GM18909 (cell line): Measurements from ENCODE around the gene COX17.
A peak's percentile ranks its signal among the peaks of the same experiment; 100 is the strongest.

ENCODE experiments used
- ATAC-seq: cut with Tn5 transposase; IDR thresholded peaks from one replicate; pipeline ENCODE4 v1.9.1; 2021; ENCODE audit warnings: mild to moderate bottlenecking; ENCODE audit not compliant: unreplicated experiment, poor library complexity

Gene COX17

GRCh38 chr3:119675188-119675874, 1.9 kb downstream of the COX17 start:
- no peak for ATAC-seq

GRCh38 chr3:119673875-119674274, 3.3 kb downstream of the COX17 start:
- no peak for ATAC-seq

GRCh38 chr3:119672776-119673175, 4.4 kb downstream of the COX17 start:
- ATAC-seq, result no peak

GRCh38 chr3:119669906-119670570, 7.2 kb downstream of the COX17 start:
- no peak for ATAC-seq

DNA sequence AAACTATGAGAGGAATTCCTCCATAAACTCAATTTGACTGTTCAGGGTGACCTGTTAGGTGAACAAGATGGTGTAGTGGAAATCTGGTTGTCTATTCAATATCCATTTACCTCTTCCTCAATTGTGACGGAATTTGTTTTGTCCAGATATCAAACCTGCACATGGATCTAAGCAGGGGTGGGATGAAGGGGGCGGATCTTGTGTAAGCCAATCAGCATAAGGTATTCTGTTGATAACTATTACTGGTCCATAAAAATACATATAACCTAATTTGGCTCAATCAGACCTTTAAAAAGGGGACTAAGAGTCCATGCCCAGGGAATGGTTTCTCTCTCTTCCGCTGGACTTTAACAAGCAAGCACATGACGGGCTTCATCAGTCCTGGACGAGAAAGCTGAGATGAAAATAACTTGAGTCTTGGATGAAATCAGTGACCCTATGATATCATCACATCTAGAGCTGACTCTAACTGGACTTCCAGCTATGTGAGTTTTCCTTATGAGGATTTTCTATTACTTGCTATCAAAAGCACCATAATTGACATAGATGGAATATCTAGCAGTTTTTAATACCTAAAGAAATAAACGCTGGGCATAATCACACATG, 11.1 kb downstream of the COX17 start:
- ATAC-seq, result no peak

DNA sequence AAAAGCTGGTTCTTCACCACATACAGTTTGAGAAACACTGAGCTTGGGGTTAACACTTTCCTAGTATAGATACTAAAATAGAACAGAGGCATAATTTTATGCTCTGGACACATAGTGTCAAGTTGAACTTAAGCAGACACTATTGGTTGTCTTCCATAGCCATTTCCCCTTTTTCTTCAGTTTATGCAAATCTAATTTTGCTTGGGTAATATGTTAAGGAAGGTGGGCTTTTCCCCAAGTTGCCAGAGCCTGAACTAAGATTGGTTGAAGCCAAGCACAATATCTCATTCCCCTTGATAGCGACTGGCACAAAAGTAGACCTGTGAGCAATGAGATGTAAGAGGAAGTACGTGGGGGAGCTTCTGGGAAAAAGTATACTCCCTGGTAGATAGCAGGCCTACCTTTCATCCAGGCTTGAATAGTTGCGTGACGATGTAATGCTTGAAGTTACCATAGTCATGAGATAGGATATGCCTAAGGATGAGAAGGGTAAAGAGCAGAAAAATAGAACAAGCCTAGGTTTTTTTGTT, 12.3 kb downstream of the COX17 start:
- peak; percentile 39 for ATAC-seq

DNA sequence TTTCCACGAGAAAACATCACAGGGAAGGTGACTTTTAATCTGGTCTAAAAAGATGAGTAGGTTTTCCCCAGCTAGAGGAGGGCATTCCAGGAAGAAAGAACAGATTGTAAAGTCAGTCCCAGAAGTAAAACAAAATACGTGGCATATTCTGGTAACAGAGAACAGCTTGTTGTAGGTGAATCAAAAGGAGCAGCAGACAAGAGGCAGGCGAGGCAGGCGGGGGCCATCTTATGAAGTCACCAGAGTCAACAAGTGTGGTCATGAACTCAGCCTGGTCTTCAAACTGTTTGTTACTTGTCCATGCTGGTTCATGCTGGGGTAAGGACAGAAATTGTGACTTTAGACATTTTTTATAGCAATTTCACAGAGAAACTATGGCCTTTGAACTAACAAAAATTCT, 12.8 kb downstream of the COX17 start:
- ATAC-seq, result no peak

DNA sequence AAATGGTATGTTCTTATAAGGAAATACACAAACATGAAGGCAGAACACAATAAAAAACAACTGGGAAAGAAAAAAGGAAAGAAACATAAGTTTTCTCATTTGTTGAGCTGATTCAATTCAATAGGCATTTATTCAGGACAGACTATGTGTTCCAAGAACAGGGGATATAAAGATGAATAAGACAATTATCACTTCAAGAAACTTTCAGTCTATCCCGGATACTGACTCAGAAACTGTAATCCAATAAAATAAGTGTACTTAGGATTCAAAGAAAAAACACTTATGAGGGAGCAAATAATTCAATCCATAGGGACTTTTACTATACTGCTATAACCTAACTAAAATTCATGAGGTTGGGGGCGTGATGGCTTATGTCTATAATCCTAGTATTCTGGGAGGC, 13.3 kb downstream of the COX17 start:
- ATAC-seq, result no peak

DNA sequence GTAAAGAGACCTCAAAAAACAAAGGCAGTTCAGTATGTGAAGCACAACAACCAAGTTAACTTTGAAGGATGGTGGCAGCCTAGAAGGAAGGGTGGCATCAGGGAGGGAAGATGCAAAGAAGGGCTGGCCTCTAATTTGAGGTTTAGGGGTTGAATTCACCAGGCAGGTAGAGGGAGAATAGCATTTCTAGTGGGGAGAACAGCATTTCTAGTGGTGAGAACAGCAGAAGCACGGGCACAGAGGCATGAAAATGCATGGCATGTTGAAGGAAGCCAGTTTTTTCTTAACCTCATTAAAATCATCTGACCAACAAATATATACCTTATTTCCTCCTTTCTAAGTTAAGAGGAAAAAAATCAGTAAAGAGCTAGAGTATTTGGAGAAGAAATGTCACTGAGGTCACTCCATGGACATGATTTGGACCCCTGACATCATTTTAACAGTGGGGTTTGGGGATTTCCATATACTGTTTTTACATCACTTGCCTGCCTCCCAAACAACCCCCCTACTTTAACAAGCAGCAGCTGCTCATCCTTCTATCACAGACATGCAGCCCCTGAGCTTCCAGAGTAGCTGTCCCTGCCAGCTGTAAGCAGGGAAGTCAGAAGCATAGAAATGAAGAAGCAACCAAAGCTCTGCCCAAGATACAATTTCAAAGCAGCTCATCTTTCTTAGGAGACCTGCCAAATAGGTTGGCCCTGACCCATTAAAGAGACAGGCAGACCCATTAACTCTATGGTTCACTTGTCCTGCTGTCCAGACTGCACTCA, 14.4 kb downstream of the COX17 start:
- no peak for ATAC-seq

- ATAC-seq, result no peak
These were observed 16.4 kb downstream of the COX17 start, which contains the start of gene POPDC2 for GRCh38 chr3:119660474-119661440. Gene POPDC2 (minus strand): TSS chr3:119660589. CDS start chr3:119660423, 166 bp downstream.

DNA sequence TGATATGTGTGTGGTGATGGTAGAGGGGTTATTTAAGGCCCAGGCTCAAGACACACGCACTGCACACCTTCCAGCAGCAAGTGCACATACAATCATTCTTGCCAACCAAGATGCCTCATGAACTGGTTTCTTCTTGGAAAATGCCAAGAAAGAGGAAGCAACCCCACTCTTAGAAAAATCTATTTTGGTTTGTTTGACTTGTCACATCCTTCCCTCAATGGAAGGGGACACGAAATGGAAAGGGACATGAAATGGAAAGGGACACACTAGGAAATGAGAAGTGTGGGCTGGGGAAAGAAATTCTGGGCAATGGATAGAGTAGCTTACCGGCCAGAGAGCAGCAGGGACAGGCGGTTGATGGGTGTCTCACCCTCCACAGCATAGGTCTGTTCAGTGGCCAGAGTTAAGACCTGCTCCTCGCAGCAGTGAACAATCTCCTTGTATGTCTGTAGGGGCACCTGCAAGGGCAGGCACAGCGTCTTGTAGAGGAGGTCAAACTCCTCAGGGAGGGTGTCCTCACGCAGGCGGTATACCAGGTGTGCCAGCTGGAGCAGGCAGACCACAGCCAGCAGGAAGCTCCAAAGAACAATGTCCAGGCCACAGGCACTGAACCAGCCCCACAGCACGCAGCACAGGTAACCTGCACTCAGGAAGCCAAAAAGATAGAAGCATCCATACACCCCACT, 17.5 kb downstream of the COX17 start:
- no peak for ATAC-seq

GRCh38 chr3:119658994-119659393, 18.2 kb downstream of the COX17 start:
- ATAC-seq, result no peak

GRCh38 chr3:119657887-119658702, 19.1 kb downstream of the COX17 start:
- no peak for ATAC-seq

GRCh38 chr3:119653876-119654275, 23.3 kb downstream of the COX17 start:
- ATAC-seq, result no peak

DNA sequence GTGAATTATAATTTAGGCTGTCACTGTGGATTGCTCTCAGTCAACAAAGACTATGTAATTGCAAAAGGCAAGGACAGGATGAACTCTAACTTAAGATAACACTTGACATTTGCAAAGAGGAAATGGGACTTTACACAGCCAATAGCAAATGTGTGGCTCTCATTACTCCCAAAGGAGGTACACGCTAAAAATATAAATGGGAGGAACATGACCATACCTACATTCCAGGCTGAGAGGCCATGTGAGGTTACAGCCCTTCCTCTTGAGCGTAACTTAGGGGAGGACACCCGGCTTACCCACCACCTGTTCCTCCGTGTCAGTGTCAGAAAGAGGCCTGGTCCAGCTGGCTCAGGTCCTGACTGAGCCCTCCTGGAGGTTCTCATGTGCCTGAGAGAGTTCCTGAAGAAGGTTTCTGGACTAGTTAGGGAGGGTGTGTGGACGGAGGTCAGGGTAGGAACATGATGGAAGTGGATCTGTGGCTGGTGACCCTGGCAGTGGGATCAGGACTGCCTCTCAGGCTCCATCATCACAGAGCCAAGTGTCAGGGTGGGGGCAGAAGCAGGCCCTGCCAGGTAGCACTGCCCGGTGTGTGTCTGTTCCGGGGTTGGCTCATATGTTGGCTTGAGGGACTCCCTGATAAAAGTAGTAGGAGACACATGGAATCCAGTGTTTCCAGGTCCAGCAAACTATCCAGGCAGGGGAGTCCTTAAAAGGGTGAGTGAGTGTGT, 24.7 kb downstream of the COX17 start:
- ATAC-seq, result no peak

- ATAC-seq, result no peak
These were observed 27.4 kb downstream of the COX17 start for GRCh38 chr3:119649761-119650160.

GRCh38 chr3:119647843-119648575, 29.2 kb downstream of the COX17 start:
- no peak for ATAC-seq
